Measurements from ENCODE around the gene TAF11L6. TPM values are rescaled to one million over a fixed set of nuclear protein-coding genes. Genes with fewer than 3 reads are reported as not detected.
A peak's percentile ranks its signal among the peaks of the same experiment; 100 is the strongest.
"Not testable (repeated sequence)": the region's sequence is repeated elsewhere in the genome, so short reads cannot be mapped to it uniquely, and the experiment has no call there.

TAF11L6 gene
- total RNA-seq (ENCODE audit: unreplicated experiment) = not detected
- long read RNA-seq = 0 reads

DNA sequence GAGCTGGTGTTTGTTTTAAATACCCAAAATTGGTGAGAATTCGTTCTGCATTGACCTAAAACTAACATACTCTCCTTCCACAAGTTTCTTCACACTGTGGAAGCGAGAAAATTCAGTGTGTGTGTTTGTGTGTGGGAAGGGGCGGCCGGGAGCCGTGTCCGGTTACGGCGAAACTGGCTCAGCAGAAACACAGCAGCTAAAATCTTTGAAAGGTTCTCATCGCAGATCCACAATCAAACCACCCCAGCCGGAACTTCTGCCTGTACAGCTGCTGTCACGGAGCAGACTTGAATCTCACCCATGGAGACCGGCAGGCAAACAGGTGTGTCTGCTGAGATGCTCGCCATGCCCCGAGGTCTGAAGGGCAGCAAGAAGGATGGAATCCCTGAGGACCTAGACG, at the start of gene TAF11L6:
TAF11L6 (plus strand) TSS at position 301 of the 400 bp plus-strand sequence.
- not testable (repeated sequence) for H3K27ac Mint-ChIP-seq (ENCODE audit: unreplicated experiment); H3K4me3 Mint-ChIP-seq (ENCODE audit: unreplicated experiment); H3K9me3 Mint-ChIP-seq (ENCODE audit: unreplicated experiment); H3K27me3 Mint-ChIP-seq (ENCODE audit: unreplicated experiment); H3K4me1 Mint-ChIP-seq (ENCODE audit: unreplicated experiment); H3K36me3 Mint-ChIP-seq (ENCODE audit: low read depth, unreplicated experiment); DNase-seq (ENCODE audit: low spot score)

- Mint-ChIP-seq H3K27ac (ENCODE audit: unreplicated experiment) (no peak overlapping the region), H3K36me3 (ENCODE audit: low read depth, unreplicated experiment) (no peaks in the 10 kb centered on the region), H3K9me3 (ENCODE audit: unreplicated experiment) (no peaks in the 10 kb centered on the region), H3K4me1 (ENCODE audit: unreplicated experiment) (peaks cover 2% of the 10 kb centered on the region), H3K27me3 (ENCODE audit: unreplicated experiment) (peaks cover 8% of the 10 kb centered on the region), H3K4me3 (ENCODE audit: unreplicated experiment) (no peak overlapping the region)
- TF ChIP-seq, protein P1, sequence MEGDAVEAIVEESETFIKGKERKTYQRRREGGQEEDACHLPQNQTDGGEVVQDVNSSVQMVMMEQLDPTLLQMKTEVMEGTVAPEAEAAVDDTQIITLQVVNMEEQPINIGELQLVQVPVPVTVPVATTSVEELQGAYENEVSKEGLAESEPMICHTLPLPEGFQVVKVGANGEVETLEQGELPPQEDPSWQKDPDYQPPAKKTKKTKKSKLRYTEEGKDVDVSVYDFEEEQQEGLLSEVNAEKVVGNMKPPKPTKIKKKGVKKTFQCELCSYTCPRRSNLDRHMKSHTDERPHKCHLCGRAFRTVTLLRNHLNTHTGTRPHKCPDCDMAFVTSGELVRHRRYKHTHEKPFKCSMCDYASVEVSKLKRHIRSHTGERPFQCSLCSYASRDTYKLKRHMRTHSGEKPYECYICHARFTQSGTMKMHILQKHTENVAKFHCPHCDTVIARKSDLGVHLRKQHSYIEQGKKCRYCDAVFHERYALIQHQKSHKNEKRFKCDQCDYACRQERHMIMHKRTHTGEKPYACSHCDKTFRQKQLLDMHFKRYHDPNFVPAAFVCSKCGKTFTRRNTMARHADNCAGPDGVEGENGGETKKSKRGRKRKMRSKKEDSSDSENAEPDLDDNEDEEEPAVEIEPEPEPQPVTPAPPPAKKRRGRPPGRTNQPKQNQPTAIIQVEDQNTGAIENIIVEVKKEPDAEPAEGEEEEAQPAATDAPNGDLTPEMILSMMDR (IDR thresholded peaks at IDR 0.05; ENCODE audit: unreplicated experiment) = no peak
- no peak for DNase-seq (ENCODE audit: low spot score)
Observed at GRCh38 chr5:17481378-17481777, 47.1 kb upstream of the TAF11L6 start.

- Mint-ChIP-seq H3K9me3 (ENCODE audit: unreplicated experiment) (no peaks in the 10 kb centered on the region), H3K27me3 (ENCODE audit: unreplicated experiment) (peaks cover 8% of the 10 kb centered on the region), H3K27ac (ENCODE audit: unreplicated experiment) (no peak overlapping the region), H3K36me3 (ENCODE audit: low read depth, unreplicated experiment) (no peaks in the 10 kb centered on the region), H3K4me3 (ENCODE audit: unreplicated experiment) (no peak overlapping the region), H3K4me1 (ENCODE audit: unreplicated experiment) (peaks cover 2% of the 10 kb centered on the region)
- TF ChIP-seq, protein P1 (IDR thresholded peaks at IDR 0.05; ENCODE audit: unreplicated experiment) = no peak
- no peak for DNase-seq (ENCODE audit: low spot score)
Observed at GRCh38 chr5:17482790-17483189, 45.7 kb upstream of the TAF11L6 start.

- not testable (repeated sequence) for H3K36me3 Mint-ChIP-seq (ENCODE audit: low read depth, unreplicated experiment); DNase-seq (ENCODE audit: low spot score); H3K9me3 Mint-ChIP-seq (ENCODE audit: unreplicated experiment); H3K4me3 Mint-ChIP-seq (ENCODE audit: unreplicated experiment); H3K4me1 Mint-ChIP-seq (ENCODE audit: unreplicated experiment); H3K27ac Mint-ChIP-seq (ENCODE audit: unreplicated experiment); H3K27me3 Mint-ChIP-seq (ENCODE audit: unreplicated experiment)
Observed at GRCh38 chr5:17486464-17487173, 41.9 kb upstream of the TAF11L6 start.

- DNase-seq (ENCODE audit: low spot score) = no peak
- no peak overlapping the region for H3K27ac Mint-ChIP-seq (ENCODE audit: unreplicated experiment)
- H3K36me3 Mint-ChIP-seq (ENCODE audit: low read depth, unreplicated experiment) = no peaks in the 10 kb centered on the region
- no peak overlapping the region for H3K4me3 Mint-ChIP-seq (ENCODE audit: unreplicated experiment)
- no peaks in the 10 kb centered on the region for H3K9me3 Mint-ChIP-seq (ENCODE audit: unreplicated experiment)
- no peaks in the 10 kb centered on the region for H3K4me1 Mint-ChIP-seq (ENCODE audit: unreplicated experiment)
- TF ChIP-seq, protein P1 (IDR thresholded peaks at IDR 0.05; ENCODE audit: unreplicated experiment) = no peak
- peaks cover 2% of the 10 kb centered on the region for H3K27me3 Mint-ChIP-seq (ENCODE audit: unreplicated experiment)
Observed at GRCh38 chr5:17487174-17487512, 41.3 kb upstream of the TAF11L6 start.

DNA sequence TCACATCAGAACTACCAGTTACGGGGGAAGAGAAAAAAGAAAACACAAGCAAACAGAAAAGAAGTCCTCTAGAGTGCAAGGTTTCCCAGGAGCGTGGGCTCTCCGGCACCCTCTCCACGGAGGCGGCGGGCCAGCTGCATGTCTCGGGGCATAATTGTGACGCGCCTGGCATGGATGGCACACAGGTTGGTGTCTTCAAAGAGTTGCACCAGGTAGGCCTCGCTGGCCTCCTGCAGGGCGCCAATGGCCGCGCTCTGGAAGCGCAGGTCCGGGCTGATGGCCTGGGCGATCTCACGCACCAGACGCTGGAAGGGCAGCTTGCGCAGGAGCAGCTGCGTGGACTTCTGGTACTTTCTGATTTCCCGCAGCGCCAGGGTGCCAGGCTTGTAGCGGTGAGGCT, 37.2 kb upstream of the TAF11L6 start:
- peak overlapping the region; percentile 20 for H3K27ac Mint-ChIP-seq (ENCODE audit: unreplicated experiment)

More for the DNA sequence above, 37.2 kb upstream of the TAF11L6 start:
- H3K4me1 Mint-ChIP-seq (ENCODE audit: unreplicated experiment); DNase-seq (ENCODE audit: low spot score); H3K9me3 Mint-ChIP-seq (ENCODE audit: unreplicated experiment); H3K4me3 Mint-ChIP-seq (ENCODE audit: unreplicated experiment); H3K36me3 Mint-ChIP-seq (ENCODE audit: low read depth, unreplicated experiment); H3K27me3 Mint-ChIP-seq (ENCODE audit: unreplicated experiment): not testable (repeated sequence)
